GM21447 (cell line): ENCODE measurements around the gene RGL2.
"Not testable (repeated sequence)": the region's sequence is repeated elsewhere in the genome, so short reads cannot be mapped to it uniquely, and the experiment has no call there.

Source experiments
- ATAC-seq: cut with Tn5 transposase; IDR thresholded peaks from one replicate; pipeline ENCODE4 v1.9.1; 2021; ENCODE audit not compliant: unreplicated experiment

RGL2 gene, protein sequence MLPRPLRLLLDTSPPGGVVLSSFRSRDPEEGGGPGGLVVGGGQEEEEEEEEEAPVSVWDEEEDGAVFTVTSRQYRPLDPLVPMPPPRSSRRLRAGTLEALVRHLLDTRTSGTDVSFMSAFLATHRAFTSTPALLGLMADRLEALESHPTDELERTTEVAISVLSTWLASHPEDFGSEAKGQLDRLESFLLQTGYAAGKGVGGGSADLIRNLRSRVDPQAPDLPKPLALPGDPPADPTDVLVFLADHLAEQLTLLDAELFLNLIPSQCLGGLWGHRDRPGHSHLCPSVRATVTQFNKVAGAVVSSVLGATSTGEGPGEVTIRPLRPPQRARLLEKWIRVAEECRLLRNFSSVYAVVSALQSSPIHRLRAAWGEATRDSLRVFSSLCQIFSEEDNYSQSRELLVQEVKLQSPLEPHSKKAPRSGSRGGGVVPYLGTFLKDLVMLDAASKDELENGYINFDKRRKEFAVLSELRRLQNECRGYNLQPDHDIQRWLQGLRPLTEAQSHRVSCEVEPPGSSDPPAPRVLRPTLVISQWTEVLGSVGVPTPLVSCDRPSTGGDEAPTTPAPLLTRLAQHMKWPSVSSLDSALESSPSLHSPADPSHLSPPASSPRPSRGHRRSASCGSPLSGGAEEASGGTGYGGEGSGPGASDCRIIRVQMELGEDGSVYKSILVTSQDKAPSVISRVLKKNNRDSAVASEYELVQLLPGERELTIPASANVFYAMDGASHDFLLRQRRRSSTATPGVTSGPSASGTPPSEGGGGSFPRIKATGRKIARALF

DNA sequence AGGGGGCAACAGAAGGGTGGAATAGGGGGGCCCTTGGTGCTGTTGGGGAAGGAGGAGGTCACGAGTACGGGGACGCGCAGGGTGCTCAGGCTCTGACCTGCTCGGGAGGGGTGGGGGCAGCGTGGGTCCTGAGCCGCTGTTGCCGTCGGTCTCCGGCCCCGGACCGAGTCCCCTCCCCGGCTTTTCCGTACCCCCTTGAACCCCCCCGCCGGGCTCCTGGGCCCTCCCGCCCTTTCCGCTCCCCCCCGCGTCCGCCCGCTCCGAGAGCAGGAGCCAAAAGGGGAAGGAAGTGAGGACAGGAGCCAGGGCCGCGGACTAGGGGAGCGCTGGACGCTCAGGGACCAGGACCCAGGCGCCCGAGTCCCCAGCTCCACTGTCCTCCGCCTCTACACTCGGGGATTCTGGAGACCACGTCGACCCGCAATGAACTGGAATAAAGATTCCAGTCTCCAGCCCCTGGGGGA lies at the start of gene RGL2:
Gene RGL2, minus strand, starts transcription at position 170 of the 464 bp plus-strand sequence. CDS start 332 bp downstream, outside the sequence.
- ATAC-seq = peak; percentile 12

- no peak for ATAC-seq
Observed at GRCh38 chr6:33347816-33348215, 49.1 kb upstream of the RGL2 start.

DNA sequence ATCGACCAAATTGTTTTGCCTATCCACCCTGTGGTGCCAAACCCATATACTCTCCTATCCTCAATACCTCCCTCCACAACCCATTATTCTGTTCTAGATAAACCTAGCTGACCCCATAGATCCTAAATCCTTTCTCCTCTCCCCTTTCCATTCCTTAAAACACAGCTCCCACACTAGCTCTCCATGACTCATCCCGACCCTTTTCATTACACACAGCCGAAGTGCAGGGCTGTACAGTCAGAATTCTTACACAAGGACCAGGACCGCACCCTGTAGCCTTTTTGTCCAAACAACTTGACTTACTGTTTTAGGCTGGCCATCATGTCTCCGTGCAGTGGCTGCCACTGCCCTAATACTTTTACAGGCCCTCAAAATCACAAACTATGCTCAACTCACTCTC lies 48.2 kb upstream of the RGL2 start:
- ATAC-seq = not testable (repeated sequence)

GRCh38 chr6:33344701-33345697 lies 46.3 kb upstream of the RGL2 start:
- ATAC-seq = peak; percentile 36

GRCh38 chr6:33343953-33344611 lies 45.3 kb upstream of the RGL2 start:
- peak; percentile 58 for ATAC-seq

DNA sequence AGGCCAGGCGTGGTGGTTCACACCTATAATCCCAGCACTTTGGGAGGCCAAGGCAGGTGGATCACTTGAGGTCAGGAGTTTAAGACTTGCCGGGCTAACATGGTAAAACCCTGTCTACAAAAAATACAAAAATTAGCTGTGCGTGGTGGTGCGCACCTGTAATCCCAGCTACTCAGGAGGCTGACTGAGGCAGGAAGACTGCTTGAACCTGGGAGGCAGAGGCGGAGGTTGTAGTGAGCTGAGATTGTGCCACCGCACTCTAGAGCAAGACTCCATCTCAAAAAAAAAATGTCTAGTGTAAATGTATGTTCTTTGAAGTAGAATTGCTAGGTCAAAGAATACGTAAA lies 44.8 kb upstream of the RGL2 start:
- ATAC-seq = not testable (repeated sequence)

- ATAC-seq = no peak
Observed at GRCh38 chr6:33339193-33339592, 40.5 kb upstream of the RGL2 start.

GRCh38 chr6:33336495-33336894 lies 37.8 kb upstream of the RGL2 start:
- ATAC-seq = no peak

GRCh38 chr6:33335916-33336315 lies 37.2 kb upstream of the RGL2 start:
- no peak for ATAC-seq

GRCh38 chr6:33333666-33334065 lies 34.9 kb upstream of the RGL2 start:
- ATAC-seq = no peak

GRCh38 chr6:33330736-33331135 lies 32.0 kb upstream of the RGL2 start:
- ATAC-seq = no peak

DNA sequence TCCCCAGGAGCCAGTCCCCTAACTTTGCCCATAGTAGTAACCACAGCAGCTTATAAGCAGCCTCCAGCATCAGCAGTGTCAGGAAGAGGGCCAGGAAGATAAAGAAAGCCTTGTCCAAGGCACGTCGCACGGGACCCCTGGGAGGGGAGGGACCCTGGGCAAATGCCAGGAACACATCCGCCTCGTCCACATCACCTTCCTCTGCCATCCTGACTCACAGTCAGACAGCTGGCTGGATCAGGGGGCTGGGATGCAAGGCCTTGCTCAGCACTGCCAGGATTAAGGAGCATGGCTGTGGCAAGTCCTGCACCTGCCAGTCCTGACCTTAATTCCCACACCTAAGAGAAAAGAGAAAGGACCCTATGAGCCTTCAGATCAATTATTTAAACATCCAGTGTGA lies 30.3 kb upstream of the RGL2 start:
- ATAC-seq = no peak

- no peak for ATAC-seq
Observed at GRCh38 chr6:33324125-33324524, 25.4 kb upstream of the RGL2 start.

DNA sequence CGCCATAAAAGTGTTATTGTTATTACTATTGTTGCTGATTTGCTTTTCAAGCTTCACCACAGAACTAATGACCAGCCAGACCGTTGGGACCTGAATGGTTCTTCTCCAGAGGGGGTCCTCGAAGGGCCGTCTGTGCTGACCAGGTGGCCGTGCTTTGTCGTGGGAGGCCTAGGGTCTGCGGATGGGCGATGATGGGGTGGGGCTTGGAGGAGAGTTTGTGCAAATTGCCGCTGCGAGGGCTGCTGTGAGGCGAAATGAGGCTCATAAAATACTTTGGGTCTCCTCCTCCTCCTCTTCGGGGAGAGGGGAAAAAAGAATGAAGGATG lies 24.8 kb upstream of the RGL2 start:
- peak; percentile 8 for ATAC-seq

DNA sequence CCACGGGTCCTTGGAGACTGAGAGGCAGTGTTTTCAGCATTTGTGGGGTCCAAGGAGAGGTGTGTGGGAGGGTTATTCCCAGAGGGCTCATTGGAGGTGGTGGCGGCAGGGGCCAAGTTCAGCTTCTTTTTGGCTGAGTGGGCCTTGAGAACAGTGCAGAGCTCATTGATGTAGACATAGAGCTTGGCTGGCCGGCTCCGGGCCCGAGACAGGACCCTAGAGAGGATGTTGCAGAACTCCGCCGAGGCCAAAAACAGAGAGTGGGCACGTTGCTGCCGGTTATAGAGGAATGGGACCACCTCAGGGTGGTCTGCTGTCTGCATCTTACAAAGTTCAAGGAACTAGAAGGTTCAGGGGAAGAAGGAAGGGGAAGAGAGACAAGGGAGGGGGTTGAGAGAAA lies 22.5 kb upstream of the RGL2 start:
- ATAC-seq = no peak

DNA sequence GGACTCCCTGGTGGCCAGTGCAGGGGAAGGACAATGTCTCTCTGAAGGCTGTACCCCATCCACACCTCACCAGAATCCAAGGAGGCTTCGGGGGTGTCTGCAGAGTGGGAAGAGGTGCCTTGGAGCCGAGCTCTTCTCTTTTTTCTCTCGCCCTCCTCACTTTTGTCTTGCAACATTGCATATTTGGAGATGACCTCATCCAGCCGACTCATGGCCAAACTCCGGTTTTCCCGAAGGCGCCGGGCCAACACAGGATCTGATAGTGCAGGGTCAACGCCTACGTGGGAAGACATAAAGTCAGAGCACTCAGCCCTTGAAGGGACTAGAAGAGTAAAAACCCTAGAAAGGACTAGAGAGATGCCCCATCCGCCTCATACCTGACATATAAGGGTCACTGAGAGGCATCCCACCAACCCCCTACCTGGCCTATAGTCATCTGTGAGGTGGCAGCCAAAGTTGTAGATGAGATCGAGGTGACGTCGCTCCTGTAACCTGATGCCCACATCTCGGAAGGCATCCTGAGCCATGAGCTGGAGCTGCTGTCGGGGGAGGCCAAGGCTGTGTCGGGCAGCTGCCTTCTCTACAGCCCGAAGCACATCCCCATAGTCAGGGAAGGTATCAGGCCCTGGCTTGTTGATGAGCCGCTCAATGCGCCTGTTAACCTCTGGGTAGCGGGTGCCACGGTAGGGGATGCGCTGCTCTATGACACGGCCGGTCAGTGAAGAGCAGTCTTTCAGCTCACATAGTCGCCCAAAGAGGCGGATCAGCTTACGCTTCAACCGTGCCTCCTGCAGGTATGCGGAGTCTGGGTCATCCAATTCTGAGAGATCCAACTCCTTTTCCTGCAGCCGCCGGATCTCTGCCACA lies 21.8 kb upstream of the RGL2 start:
- no peak for ATAC-seq

- ATAC-seq = no peak
Observed at GRCh38 chr6:33319939-33320314, 21.2 kb upstream of the RGL2 start.

- ATAC-seq = no peak
Observed at GRCh38 chr6:33318426-33319073, 19.8 kb upstream of the RGL2 start.
